BJ (cell line): ENCODE measurements around the gene LPXN. TPM values are rescaled to one million over a fixed set of nuclear protein-coding genes. Genes with fewer than 3 reads are reported as not detected.

Experiments
- CTCF ChIA-PET: fragments of 350-600 bp; formaldehyde crosslinking; extraction: SDS; loops from one replicate; lab custom pipeline; 2021; ENCODE audit warnings: antibody characterized with exemption, inconsistent platforms; lab: Yijun Ruan, JAX
- POLR2A ChIA-PET: fragments of 300-600 bp; sonication (Branson Sonifier 250); formaldehyde crosslinking; extraction: SDS; loops from one replicate; lab custom pipeline; 2021; ENCODE audit warnings: antibody characterized with exemption; lab: Charles Lee
- DNase-seq: peaks from one replicate; pipeline ENCODE4 v3.0.0-alpha.2; 2011; ENCODE audit warnings: low read depth
- H3K27me3 ChIP-seq: 2 replicates; pipeline ENCODE4 v1.6.0; 2011; ENCODE audit warnings: low read length; ENCODE audit not compliant: control insufficient read depth, insufficient read depth
- H3K36me3 ChIP-seq: 2 replicates; pipeline ENCODE4 v1.5.1; 2011; ENCODE audit warnings: low read length; ENCODE audit not compliant: control insufficient read depth, insufficient read depth
- H3K4me3 ChIP-seq: 2 replicates; pipeline ENCODE4 v1.5.1; 2011; ENCODE audit warnings: low read depth, mild to moderate bottlenecking, control low read depth, low read length
- CTCF ChIP-seq: IDR thresholded peaks from 2 replicates; pipeline ENCODE4 v1.5.1; 2011; ENCODE audit warnings: low read depth, mild to moderate bottlenecking, control low read depth, inconsistent platforms, low read length, moderate library complexity; ENCODE audit not compliant: insufficient read depth
- polyA plus RNA-seq: library from polyadenylated mRNA; depleted of rRNA; stranded (reverse); fragments of >200 nt; gene quantifications from 2 replicates; pipeline ENCODE4 v1.2.3, GENCODE V29; 2011

Gene LPXN
- polyA plus RNA-seq, 1 experiment, result 29.2 TPM

- ChIA-PET POLR2A (no interaction called here), CTCF (interaction anchor here (1.3 to 2.5 kb wide), 3 partner anchors 8 to 1048 kb away, joined by 3 to 12 read pairs (median 3); partner anchors contain the start of gene BTBD18)
- no peaks in the 10 kb centered on the region for H3K27me3 ChIP-seq
- H3K4me3 ChIP-seq, result no peak overlapping the region
- no peak for TF ChIP-seq CTCF
- H3K36me3 ChIP-seq, result no peaks in the 10 kb centered on the region
- DNase-seq, result no peak
These were observed 69.8 kb downstream of the LPXN start for GRCh38 chr11:58505849-58506248.

GRCh38 chr11:58504232-58504631 lies 71.4 kb downstream of the LPXN start:
- no peak for DNase-seq
- H3K4me3 ChIP-seq, result no peak overlapping the region
- H3K27me3 ChIP-seq, result no peaks in the 10 kb centered on the region
- H3K36me3 ChIP-seq, result no peaks in the 10 kb centered on the region
- POLR2A ChIA-PET, result no interaction called here
- TF ChIP-seq CTCF, result no peak
- CTCF ChIA-PET, result interaction anchor here (2.5 kb wide), 1 partner anchor 10 kb away, joined by 12 read pairs; no protein-coding TSS in a partner anchor

GRCh38 chr11:58503361-58503856 lies 72.2 kb downstream of the LPXN start:
- ChIA-PET POLR2A (no interaction called here), CTCF (interaction anchor here (1.1 to 2.5 kb wide), 5 partner anchors 8 to 20 kb away, joined by 3 to 12 read pairs (median 4); no protein-coding TSS in a partner anchor)
- no peak overlapping the region for H3K4me3 ChIP-seq
- no peaks in the 10 kb centered on the region for H3K36me3 ChIP-seq
- TF ChIP-seq CTCF, result no peak
- DNase-seq, result no peak
- H3K27me3 ChIP-seq, result no peaks in the 10 kb centered on the region

DNA sequence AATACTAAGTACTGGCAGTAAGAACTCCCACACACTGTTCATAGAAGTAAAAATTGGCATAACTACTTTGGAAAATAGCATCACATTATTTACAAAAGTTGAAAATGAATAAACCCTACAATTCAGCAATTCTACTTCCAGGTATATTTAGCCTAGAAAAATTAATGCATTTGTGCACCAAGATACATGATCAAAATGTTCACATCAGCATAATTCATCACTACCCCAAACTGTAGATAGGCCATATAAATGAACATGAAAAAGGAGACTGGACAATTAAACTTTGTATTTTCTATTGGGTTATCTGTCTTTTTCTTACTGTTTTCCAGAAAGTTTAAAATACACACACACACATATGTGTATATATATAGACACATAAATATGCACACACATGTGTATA lies 73.7 kb downstream of the LPXN start:
- TF ChIP-seq CTCF, result no peak
- CTCF ChIA-PET, result interaction anchor here (1.1 to 1.4 kb wide), 3 partner anchors 7 to 22 kb away, joined by 3 to 5 read pairs (median 4); no protein-coding TSS in a partner anchor
- DNase-seq, result no peak
- POLR2A ChIA-PET, result no interaction called here
- H3K36me3 ChIP-seq, result no peaks in the 10 kb centered on the region
- no peak overlapping the region for H3K4me3 ChIP-seq
- H3K27me3 ChIP-seq, result no peaks in the 10 kb centered on the region

- no peak for DNase-seq
- CTCF ChIA-PET, result no interaction called here
- POLR2A ChIA-PET, result no interaction called here
- H3K4me3 ChIP-seq, result no peak overlapping the region
- no peak for TF ChIP-seq CTCF
- H3K27me3 ChIP-seq, result no peaks in the 10 kb centered on the region
- no peaks in the 10 kb centered on the region for H3K36me3 ChIP-seq
These were observed 77.2 kb downstream of the LPXN start for GRCh38 chr11:58498464-58498863.
